Mesenchymal stem cell (in vitro differentiated cells and primary cell): Measurements from ENCODE around the gene SOCS1.

Experiments
- DNase-seq: peaks from one replicate; pipeline ENCODE4 v3.0.0-alpha.2; 2013
- H2AFZ ChIP-seq: one replicate; pipeline ENCODE4 v1.6.1; 2013; ENCODE audit warnings: low read depth, mild to moderate bottlenecking, control low read depth, inconsistent platforms, low read length, moderate library complexity
- H2AK5ac ChIP-seq: 2 replicates; pipeline ENCODE4 v1.6.1; 2013; ENCODE audit warnings: low read length, moderate library complexity, mild to moderate bottlenecking, inconsistent platforms; ENCODE audit not compliant: severe bottlenecking
- H2BK120ac ChIP-seq: one replicate; pipeline ENCODE4 v1.6.1; 2013; ENCODE audit warnings: low read depth, mild to moderate bottlenecking, inconsistent platforms, low read length, moderate library complexity
- H2BK12ac ChIP-seq, 2 experiments: one replicate each; pipeline ENCODE4 v1.6.1; 2013; ENCODE audit warnings: inconsistent platforms in 2 of 2, low read length in 2 of 2, mild to moderate bottlenecking in 2 of 2, moderate library complexity in 2 of 2, control low read depth in 1 of 2
- H2BK15ac ChIP-seq: one replicate; pipeline ENCODE4 v1.6.1; 2013; ENCODE audit warnings: mild to moderate bottlenecking, low read depth, inconsistent platforms; ENCODE audit not compliant: poor library complexity, severe bottlenecking
- H2BK5ac ChIP-seq: 2 replicates; pipeline ENCODE4 v1.6.1; 2013; ENCODE audit warnings: low read depth, mild to moderate bottlenecking, low read length, control low read depth, inconsistent platforms; ENCODE audit not compliant: poor library complexity, severe bottlenecking
- H3K14ac ChIP-seq, 2 experiments: one replicate each; pipeline ENCODE4 v1.6.1; 2013; ENCODE audit warnings: inconsistent platforms in 2 of 2, low read length in 2 of 2, control low read depth in 1 of 2, mild to moderate bottlenecking in 1 of 2, moderate library complexity in 1 of 2
- H3K18ac ChIP-seq, 2 experiments: one replicate each; pipeline ENCODE4 v1.6.1; 2013; ENCODE audit warnings: inconsistent platforms in 2 of 2, low read length in 2 of 2, control low read depth in 1 of 2, low read depth in 1 of 2, mild to moderate bottlenecking in 1 of 2
- H3K23ac ChIP-seq, 2 experiments: one replicate each; pipeline ENCODE4 v1.6.1; 2013; ENCODE audit warnings: inconsistent platforms in 2 of 2, low read length in 2 of 2, mild to moderate bottlenecking in 2 of 2, moderate library complexity in 2 of 2, control low read depth in 1 of 2
- H3K27ac ChIP-seq: 2 replicates; pipeline ENCODE4 v1.5.1; 2013; ENCODE audit warnings: mild to moderate bottlenecking, moderate library complexity, low read length, control low read depth, inconsistent platforms; ENCODE audit not compliant: poor library complexity, severe bottlenecking
- H3K27me3 ChIP-seq, 2 experiments: 2 replicates each; pipeline versions ENCODE4 v1.6.1 to v1.7.0; 2013; ENCODE audit warnings: low read length in 2 of 2, mild to moderate bottlenecking in 2 of 2, moderate library complexity in 2 of 2, control low read depth in 1 of 2, inconsistent platforms in 1 of 2; ENCODE audit not compliant: control insufficient read depth in 1 of 2, insufficient read depth in 1 of 2
- H3K36me3 ChIP-seq, 2 experiments: 2 replicates each; pipeline versions ENCODE4 v1.6.1 to v1.7.0; 2013; ENCODE audit warnings: low read length in 2 of 2, control low read depth in 1 of 2, inconsistent platforms in 1 of 2, low read depth in 1 of 2, mild to moderate bottlenecking in 1 of 2; ENCODE audit not compliant: insufficient read depth in 2 of 2, control insufficient read depth in 1 of 2
- H3K4ac ChIP-seq, 2 experiments: one replicate each; pipeline ENCODE4 v1.6.1; 2013; ENCODE audit warnings: inconsistent platforms in 2 of 2, low read length in 2 of 2, mild to moderate bottlenecking in 2 of 2, moderate library complexity in 2 of 2, control low read depth in 1 of 2, low read depth in 1 of 2
- H3K4me1 ChIP-seq: 2 replicates; pipeline ENCODE4 v1.6.1; 2013; ENCODE audit warnings: low read depth, low read length, control low read depth; ENCODE audit not compliant: control insufficient read depth, insufficient read depth
- H3K4me2 ChIP-seq: 2 replicates; pipeline ENCODE4 v1.6.1; 2013; ENCODE audit warnings: low read length, mild to moderate bottlenecking, inconsistent platforms; ENCODE audit not compliant: poor library complexity, severe bottlenecking
- H3K4me3 ChIP-seq, 2 experiments: 2 replicates each; pipeline versions ENCODE4 v1.5.1 to v1.7.0; 2013; ENCODE audit warnings: low read length in 2 of 2, mild to moderate bottlenecking in 2 of 2, control low read depth in 1 of 2, low read depth in 1 of 2; ENCODE audit not compliant: insufficient read depth in 1 of 2
- H3K79me1 ChIP-seq: replicated peaks from 2 replicates; pipeline ENCODE4 v1.6.1; 2013; ENCODE audit warnings: mild to moderate bottlenecking, control low read depth, low read length, inconsistent platforms; ENCODE audit not compliant: poor library complexity, severe bottlenecking
- H3K9ac ChIP-seq: 2 replicates; pipeline ENCODE4 v1.7.0; 2013; ENCODE audit warnings: mild to moderate bottlenecking, low read length, moderate library complexity
- H3K9me3 ChIP-seq: 2 replicates; pipeline ENCODE4 v1.7.0; 2013; ENCODE audit warnings: mild to moderate bottlenecking, low read length; ENCODE audit not compliant: control insufficient read depth
- H4K8ac ChIP-seq: one replicate; pipeline ENCODE4 v1.6.1; 2013; ENCODE audit warnings: inconsistent platforms, mild to moderate bottlenecking, low read length, moderate library complexity
- H4K91ac ChIP-seq: one replicate; pipeline ENCODE4 v1.6.1; 2013; ENCODE audit warnings: mild to moderate bottlenecking, low read length, inconsistent platforms
- WGBS: methylation state at CpG from one replicate; pipeline ENCODE4 v1.1.7; 2013; ENCODE audit warnings: mixed read lengths; 5-methylcytosine and 5-hydroxymethylcytosine counted together

The SOCS1 gene

GRCh38 chr16:11295672-11296071 is 39.7 kb upstream of the SOCS1 start:
- Histone ChIP-seq H3K27ac (no peak overlapping the region), H3K4me2 (no peak overlapping the region), H3K4me1 (peaks cover 19% of the 10 kb centered on the region), H3K14ac (no peak overlapping the region), H3K23ac (no peak overlapping the region), H3K36me3 (no peaks in the 10 kb centered on the region), H3K4me3 (no peak overlapping the region), H2BK120ac (no peak overlapping the region), H2BK15ac (no peak overlapping the region), H3K27me3 (peaks cover 0 to 17% of the 10 kb centered on the region in 2 experiments), H3K9ac (no peak overlapping the region), H2AK5ac (no peak overlapping the region), H2BK5ac (no peak overlapping the region), H2AFZ (no peak overlapping the region), H3K9me3 (no peaks in the 10 kb centered on the region), H4K8ac (no peak overlapping the region), H3K79me1 (no peaks in the 10 kb centered on the region), H3K4ac (no peak overlapping the region), H2BK12ac (no peak overlapping the region), H4K91ac (no peak overlapping the region), H3K18ac (no peak overlapping the region)
- DNase-seq, result no peak
- WGBS, result 96% methylated on average over 4 of the region's 4 CpGs

GRCh38 chr16:11292076-11292748 is 36.2 kb upstream of the SOCS1 start:
- Histone ChIP-seq H4K91ac (no peak overlapping the region), H3K18ac (no peak overlapping the region), H2BK15ac (no peak overlapping the region), H3K9me3 (no peaks in the 10 kb centered on the region), H3K27me3 (peaks cover 0 to 34% of the 10 kb centered on the region in 2 experiments), H3K4ac (no peak overlapping the region), H2AK5ac (no peak overlapping the region), H3K14ac (no peak overlapping the region), H2BK5ac (no peak overlapping the region), H4K8ac (no peak overlapping the region), H2BK12ac (no peak overlapping the region), H3K4me3 (no peak overlapping the region), H2BK120ac (no peak overlapping the region), H3K9ac (no peak overlapping the region), H3K4me2 (no peak overlapping the region), H3K27ac (no peak overlapping the region), H3K79me1 (no peaks in the 10 kb centered on the region), H3K23ac (no peak overlapping the region), H2AFZ (no peak overlapping the region), H3K4me1 (peaks cover 14% of the 10 kb centered on the region), H3K36me3 (no peaks in the 10 kb centered on the region)
- 83% methylated on average over 7 of the region's 7 CpGs for WGBS
- DNase-seq, result no peak

- no peaks in the 10 kb centered on the region for H3K79me1 ChIP-seq
- peaks cover 0 to 34% of the 10 kb centered on the region in 2 experiments for H3K27me3 ChIP-seq
- H3K27ac ChIP-seq, result no peak overlapping the region
- H2BK5ac ChIP-seq, result no peak overlapping the region
- no peak overlapping the region for H2BK15ac ChIP-seq
- DNase-seq, result no peak
- no peak overlapping the region for H3K18ac ChIP-seq
- no peak overlapping the region for H3K9ac ChIP-seq
- H4K91ac ChIP-seq, result no peak overlapping the region
- H3K36me3 ChIP-seq, result no peaks in the 10 kb centered on the region
- no peak overlapping the region for H3K4ac ChIP-seq
- 55% methylated on average over 10 of the region's 10 CpGs for WGBS
- H3K4me1 ChIP-seq, result peaks cover 7% of the 10 kb centered on the region
- no peak overlapping the region for H4K8ac ChIP-seq
- no peak overlapping the region for H2BK12ac ChIP-seq
- H3K4me3 ChIP-seq, result no peak overlapping the region
- no peak overlapping the region for H3K4me2 ChIP-seq
- no peak overlapping the region for H2AFZ ChIP-seq
- H2BK120ac ChIP-seq, result no peak overlapping the region
- H3K23ac ChIP-seq, result no peak overlapping the region
- H2AK5ac ChIP-seq, result no peak overlapping the region
- no peak overlapping the region for H3K14ac ChIP-seq
- no peaks in the 10 kb centered on the region for H3K9me3 ChIP-seq
Observed at GRCh38 chr16:11291091-11291703, 35.2 kb upstream of the SOCS1 start.

- DNase-seq, result no peak
- no peak overlapping the region for H2AFZ ChIP-seq
- H3K79me1 ChIP-seq, result no peaks in the 10 kb centered on the region
- H2AK5ac ChIP-seq, result no peak overlapping the region
- H3K4me2 ChIP-seq, result no peak overlapping the region
- 93% methylated on average over 8 of the region's 8 CpGs for WGBS
- no peak overlapping the region for H3K9ac ChIP-seq
- H3K4ac ChIP-seq, result no peak overlapping the region
- no peak overlapping the region for H2BK120ac ChIP-seq
- no peak overlapping the region for H3K14ac ChIP-seq
- no peak overlapping the region for H3K27ac ChIP-seq
- H3K9me3 ChIP-seq, result no peaks in the 10 kb centered on the region
- no peaks in the 10 kb centered on the region for H3K36me3 ChIP-seq
- no peak overlapping the region for H2BK12ac ChIP-seq
- H2BK15ac ChIP-seq, result no peak overlapping the region
- H2BK5ac ChIP-seq, result no peak overlapping the region
- no peak overlapping the region for H4K91ac ChIP-seq
- H3K27me3 ChIP-seq, result peaks cover 0 to 43% of the 10 kb centered on the region in 2 experiments
- no peak overlapping the region for H3K4me3 ChIP-seq
- H3K18ac ChIP-seq, result no peak overlapping the region
- no peak overlapping the region for H4K8ac ChIP-seq
- no peak overlapping the region for H3K23ac ChIP-seq
- H3K4me1 ChIP-seq, result peaks cover 4% of the 10 kb centered on the region
Observed at GRCh38 chr16:11290102-11290893, 34.3 kb upstream of the SOCS1 start.
